GOT3 (cell line): ENCODE data around the gene DTWD2.
"Not testable (repeated sequence)": the region's sequence is repeated elsewhere in the genome, so short reads cannot be mapped to it uniquely, and the experiment has no call there.

Experiments used
- DNase-seq: peaks from one replicate; lab custom pipeline; 2025; ENCODE audit warnings: mixed read lengths; lab: John Stamatoyannopoulos, UW

The DTWD2 gene, protein sequence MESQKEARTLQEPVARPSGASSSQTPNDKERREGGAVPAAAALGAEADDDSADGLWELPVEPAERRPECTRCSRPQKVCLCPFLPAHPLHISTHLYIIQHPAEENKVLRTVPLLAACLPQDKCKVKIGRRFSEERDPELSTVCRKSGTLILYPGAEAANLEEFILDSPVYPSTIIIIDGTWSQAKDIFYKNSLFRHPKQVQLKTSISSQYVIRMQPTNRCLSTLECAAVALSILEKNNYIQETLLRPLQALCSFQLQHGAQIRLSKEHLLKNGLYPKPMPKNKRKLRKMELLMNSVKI

DNA sequence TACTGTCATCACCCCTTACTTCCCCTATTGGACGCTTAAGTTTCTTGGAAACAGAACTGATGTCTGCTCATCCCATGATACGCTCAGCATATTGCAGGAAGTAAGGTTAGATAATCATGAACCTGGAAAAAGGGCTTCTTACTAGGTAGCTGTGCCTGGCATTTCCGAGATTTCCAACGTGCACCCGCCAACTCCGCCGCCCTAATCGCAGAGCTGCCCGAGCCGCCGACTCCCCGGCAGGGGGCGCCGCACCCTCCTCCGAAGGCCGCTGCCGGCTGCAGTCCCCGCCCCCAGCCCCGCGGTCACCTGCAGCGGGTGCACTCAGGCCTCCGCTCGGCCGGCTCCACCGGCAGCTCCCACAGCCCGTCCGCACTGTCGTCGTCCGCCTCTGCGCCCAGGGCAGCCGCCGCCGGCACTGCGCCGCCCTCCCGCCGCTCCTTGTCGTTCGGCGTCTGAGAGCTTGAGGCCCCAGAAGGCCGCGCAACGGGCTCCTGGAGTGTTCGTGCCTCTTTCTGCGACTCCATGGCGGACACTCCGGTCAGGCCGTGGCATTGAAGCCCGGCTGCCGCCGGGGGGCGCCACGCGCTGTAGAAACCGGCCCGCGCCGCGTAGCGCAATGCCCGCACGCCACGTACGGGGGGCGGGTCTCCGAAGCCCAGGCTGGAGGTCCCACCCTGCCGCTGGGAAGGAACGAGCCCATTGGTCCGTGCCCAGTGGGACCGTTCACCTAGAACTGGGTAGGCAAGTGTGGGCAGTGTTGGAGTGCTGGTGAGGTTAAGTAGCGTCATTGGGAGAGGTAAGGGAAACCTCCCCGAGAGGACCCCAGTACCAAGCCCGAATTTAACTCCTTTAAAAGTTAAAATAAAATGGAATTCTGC lies at the start of gene DTWD2:
Gene DTWD2, minus strand, starts transcription at position 560 of the 878 bp plus-strand sequence. Its CDS starts 36 bp downstream, at position 524.
- peak; percentile 98 for DNase-seq

DNA sequence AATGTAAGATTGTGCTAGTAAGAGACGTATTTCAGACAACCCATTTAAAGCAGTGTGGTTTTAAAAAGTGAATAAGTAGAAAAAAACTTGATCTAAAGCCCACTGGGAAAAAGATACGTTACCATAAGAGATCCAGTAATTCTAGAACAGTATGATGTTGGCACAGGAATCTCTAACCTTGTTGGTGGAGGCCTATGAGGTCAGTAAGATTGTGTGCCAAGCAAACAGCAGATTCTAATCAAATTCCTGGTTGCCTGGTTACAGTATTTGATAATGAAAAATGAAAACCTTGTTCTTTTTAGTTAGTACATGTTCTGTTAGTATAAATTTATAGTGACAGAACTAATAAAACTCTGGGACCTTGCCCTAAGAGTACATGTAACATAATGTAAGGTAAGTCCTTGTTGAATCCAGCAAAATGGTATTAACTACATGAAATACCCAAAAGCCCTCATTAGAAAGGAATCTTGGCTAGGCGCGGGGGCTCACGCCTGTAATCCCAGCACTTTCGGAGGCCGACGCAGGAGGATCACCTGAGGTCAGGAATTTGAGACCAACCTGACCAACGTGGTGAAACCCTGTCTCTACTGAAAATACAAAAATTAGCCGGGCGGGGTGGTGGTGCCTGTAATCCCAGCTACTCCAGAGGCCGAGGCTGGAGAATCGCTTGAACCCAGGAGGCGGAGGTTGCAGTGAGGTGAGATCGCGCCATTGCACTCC lies 49.3 kb upstream of the DTWD2 start:
- DNase-seq = no peak

DNA sequence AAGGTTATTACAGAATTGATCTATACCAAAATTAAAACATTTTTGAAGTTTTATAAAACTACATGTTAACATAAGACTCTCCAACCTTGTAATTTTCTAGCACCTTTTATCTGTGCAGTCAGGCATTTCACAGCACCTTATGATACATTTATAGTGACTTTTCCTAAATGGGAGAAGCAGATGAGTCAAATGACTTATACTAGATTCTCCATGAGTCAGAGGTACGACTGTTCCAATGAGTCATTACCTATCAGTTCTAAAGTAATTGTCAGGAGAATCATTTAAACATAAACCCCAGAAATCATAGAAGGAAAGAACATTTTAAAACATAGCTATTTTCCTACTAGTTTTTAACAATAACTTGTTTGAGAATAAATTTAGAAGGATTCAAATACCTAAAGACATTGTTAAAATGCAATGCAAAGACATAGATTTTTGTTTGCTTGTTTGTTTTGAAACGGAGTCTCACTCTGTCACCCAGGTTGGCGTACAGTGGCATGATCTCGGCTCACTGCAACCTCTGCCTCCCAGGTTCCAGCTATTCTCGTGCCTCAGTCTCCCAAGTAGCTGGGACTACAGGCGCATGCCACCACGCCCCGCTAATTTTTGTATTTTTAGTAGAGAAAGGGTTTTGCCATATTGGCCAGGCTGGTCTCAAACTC lies 47.9 kb upstream of the DTWD2 start:
- no peak for DNase-seq

DNA sequence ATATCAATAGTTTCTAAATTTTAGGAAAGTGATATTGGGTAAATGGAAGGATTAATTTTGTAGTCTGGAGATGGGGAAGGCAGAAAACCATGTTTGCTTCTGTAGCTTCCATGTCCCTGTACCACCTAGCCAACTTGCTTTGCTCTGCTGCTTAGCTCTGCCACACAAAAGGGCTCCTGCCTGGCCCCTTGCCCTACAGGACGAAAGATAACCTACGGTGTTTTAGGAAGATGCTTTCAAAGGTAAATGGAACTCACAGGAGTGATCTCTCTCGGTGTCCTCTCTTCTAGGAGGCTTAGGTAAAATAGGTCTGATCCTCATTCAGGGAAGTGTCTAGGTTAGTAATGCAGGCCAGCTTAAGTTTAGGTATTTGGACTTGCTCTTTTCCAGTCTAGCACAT lies 44.8 kb upstream of the DTWD2 start:
- no peak for DNase-seq

DNA sequence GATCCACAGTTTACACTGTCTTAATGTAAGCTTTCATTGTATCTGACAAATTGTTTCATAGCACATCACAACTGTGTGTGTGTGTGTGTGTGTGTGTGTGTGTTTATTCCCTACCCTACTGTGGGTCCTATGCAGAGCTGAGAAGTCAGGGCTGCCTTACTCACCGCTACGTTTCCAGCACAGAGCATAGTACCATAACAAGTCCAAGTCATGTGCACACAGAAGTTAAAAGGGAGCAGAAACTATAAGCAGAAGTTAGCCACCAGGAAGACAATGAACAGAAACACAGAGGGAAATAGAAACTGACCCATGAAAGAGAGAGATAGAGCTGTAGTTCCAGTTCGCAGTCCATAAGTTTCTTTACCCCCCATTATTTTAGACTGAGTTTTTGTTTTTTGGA lies 44.3 kb upstream of the DTWD2 start:
- DNase-seq = no peak

DNA sequence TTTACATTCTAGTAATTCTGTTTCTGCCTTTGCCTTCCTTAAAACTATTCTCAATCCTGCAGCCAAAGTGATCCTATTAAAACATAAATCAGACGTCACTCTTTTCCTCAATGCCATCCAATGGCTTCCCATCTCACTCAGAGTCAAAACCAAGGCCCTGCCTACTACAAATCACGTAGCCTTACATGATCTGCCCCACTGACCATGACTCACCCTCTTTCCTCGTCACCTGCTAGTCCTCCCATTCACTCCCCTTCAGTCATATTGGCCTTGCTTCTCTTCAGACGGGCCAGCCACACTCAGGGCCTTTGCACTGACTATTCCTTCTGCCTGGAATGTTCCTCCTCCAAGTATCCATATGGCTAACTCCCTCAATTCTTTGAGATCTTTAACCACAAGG lies 43.6 kb upstream of the DTWD2 start:
- DNase-seq = no peak

DNA sequence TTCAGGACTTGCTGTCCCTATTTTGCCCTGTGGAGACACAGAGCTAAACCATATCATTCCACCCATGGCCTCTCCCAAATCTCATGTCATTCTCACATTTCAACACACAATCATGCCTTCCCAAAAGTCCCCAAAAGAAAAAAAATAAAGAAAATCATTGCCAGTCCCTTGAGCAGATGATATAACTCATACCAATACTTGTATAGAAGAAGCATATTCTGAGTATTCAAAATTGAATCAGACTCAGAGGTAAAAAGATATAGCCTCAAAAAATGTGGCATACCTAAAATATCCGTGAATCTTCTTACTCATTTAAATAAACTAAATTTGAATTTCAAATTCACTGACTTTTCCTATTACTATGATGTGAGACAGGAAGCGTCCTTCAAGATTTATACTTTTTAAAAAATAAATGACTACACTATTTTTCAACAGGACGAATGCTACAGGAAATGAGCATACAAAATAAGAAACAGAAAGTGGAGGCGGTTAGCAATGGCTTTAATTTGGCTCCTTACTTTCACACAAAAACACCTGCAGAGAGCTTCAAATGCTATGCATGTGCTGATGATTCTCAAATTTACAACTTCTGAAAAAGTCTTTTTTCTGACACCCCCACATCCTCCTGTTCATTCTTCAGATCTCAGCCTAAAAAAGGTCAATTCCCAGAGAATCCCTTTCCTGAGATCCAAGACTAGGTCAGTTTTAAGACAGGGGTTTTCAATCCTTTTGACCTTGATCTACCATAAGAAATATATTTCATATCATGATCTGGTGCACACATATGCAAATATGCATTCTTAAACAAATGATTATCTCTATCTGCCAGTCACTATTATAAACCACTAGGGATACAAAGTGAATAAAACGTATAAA lies 42.9 kb upstream of the DTWD2 start:
- DNase-seq = no peak

DNA sequence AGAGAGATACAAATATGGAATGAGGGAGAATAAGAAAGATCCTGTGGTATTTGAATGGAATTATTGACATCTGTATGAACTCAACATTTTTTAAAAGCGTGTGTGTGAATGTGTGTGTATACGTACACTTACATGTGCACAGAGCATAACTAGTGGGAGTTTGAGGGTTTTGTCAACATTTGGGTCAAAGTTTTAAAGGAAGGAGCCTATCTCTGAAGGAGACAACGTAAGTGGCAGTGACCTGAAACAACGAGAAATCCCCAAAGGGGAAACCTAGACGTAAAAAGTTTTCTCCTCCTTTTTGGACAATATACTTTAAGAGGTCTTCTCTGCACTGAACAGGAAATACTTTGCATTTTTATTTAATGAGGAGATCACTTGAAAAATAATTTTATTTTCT lies 40.2 kb upstream of the DTWD2 start:
- DNase-seq = no peak

DNA sequence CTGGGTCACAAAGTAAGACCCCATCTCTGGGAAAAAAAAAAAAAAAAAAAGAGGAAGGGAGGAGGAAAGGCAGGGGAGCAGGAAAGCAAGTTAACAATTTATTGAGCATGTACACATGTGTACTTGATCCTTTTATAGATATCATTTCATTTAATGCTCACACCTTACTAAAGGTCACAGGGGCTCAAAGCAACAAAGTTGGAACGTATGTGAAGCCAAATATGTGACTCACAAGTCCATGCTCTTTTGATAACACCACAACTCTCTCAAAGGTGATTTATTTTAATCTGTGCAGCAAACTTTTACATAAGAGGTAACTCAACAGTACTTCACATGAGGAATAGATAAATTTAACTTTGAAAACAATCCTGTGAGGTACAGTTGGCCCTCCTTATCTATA lies 34.4 kb upstream of the DTWD2 start:
- DNase-seq = no peak

DNA sequence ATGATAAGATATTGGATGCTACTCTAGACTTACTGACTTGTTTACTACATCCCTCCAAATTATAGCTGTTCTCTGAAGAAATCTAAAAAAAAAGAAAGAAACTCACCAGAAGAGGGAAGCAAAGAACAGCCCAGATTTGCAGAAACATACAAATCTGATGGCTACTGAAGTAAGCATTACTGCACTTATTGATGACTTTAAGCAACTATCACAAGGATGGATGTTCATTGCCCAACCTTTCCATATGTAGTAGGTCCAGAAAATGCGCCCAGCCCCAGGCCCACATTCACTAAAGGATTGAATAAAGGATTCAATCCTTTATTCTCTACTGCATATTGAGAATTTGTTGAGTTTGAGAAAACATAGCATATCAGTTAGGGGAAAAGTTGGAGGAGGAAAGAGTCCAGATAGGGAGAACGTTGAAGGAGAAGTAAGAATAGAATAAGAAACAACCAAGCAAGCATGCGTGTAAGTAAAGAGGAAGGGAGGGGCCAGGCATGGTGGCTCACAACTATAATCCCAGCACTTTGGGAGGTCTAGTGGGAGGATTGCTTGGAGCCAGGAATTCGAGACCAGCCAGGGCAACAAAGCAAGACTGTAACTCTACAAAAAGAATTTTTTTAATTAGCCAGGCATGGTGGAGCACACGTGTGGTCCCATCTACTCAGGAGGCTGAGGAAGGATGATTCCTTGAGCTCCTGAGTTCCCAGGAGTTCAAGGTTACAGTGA lies 33.8 kb upstream of the DTWD2 start:
- no peak for DNase-seq

DNA sequence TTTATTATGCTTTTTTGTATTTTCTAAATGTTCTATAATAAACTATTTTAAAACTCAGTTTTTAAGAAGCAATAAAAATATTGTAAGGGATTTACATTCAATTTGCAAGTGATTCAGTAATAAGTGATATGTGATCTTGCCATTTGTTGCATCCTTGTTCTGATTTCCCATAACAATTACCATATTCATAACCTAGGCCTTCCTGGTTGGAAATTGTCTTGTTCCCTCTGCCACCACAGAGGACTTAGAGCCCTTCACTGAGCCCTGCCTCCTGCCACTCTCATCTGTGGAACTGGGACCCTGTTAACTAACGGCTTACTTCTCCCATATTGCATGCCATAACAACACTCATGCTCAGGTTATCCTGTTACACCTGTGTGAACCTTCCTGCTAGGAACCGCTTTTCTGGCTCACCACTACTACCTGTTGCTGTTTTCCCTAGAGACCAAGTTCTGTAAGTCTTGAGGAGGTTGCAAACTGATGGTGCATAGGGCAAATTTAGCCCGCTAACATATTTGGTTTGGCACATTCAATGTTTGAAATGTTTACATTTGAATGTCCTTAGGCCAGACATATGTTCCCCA lies 32.9 kb upstream of the DTWD2 start:
- DNase-seq = no peak

DNA sequence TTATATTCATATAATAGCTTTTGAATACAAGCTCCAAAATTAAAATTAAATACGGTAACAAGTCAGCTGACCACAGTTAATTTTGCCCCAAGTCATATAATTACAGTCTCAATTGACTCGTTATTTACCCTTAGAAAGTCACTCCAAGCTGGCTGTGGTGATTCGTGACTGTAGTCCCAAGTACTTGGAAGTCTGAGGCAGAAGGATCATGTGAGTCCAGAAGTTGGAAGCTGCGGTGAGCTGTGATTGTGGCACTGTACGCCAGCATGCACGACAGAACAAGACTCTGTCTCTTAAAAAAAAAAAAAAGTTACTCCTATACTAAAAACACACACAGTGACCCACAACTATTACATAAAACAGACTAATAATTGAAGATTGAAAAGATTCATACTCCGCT lies 31.6 kb upstream of the DTWD2 start:
- no peak for DNase-seq

DNA sequence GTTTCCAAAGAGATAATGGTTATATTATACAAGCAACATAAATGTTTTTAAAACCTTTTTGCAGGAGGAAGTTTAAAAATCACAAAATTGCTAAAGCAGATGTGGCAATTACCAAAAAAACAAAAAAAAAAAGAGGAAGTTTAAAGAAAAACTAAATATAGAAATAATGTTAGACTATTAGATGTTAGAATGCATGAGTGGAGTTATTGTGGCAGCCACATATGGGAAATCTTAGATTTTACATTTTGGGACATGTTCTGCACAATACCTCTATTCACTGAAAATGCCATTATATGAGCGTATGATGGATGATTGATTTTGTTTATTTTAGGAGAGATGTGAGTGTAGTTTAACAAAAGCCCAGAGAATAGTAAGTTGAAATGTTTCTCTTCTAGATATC lies 31.2 kb upstream of the DTWD2 start:
- DNase-seq = no peak

DNA sequence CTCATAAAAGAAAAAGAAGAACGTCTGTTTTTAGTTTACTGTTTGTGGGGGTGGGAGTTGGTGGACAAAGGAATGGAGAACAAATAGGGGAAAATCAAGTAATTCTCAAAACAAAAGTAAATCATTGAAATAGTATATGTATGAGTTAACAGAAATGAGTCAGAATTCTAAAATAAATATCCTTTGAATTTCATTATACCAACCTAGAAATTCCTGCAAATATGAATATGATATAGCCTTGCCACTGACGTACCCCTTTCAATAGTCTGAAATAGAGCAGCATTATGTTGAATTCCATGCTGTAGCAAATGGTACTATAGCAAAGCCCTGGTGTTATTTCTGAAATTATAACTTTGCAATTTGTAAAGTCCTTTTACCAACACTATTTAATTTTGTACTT lies 29.6 kb upstream of the DTWD2 start:
- no peak for DNase-seq

DNA sequence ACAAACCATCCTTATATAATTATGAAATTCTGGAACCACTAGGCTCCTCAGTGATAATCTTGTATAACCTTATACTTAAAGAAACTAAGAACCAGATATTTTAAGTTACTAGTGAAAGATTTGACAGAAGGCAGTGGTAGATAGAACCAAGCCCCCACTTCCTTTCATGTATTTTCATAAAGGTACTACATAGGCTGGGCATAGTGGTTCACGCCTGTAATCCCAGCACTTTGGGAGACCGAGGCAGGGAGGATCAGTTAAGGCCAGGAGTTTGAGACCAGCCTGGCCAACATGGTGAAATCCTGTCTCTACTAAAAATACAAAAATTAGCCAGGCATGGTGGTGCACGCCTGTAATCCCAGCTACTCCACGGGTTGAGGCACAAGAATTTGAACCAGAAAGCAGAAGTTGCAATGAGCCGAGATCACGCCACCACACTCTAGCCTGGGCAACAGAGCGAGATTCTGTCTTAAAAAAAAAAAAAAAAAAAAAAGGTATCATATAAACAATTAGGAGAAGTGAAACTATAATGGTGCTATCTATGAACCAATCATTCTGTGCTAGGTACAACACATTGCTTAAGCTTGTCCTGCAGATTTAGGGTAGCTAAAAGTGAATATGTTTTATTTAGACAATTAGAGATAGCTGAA lies 27.9 kb upstream of the DTWD2 start:
- no peak for DNase-seq

DNA sequence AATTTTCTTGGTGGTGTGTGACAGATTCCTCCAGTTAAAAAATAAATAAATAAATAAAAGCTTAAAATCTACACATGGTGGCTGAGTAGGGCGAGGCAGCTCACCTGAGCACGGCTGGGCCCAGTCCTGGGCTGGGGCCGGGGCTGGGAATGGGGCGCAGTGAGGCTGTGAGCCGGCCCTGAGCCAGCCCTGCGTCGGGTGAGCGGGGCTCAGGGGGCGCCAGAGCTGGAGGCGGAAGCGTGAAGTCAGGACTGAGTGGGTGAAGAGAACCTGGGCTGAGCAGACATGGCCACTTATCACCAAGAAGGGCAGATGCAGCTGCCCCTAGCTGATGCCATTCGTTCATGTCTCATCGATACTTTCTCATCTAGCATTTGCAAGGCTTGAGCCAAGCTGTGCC lies 22.8 kb upstream of the DTWD2 start:
- DNase-seq = no peak

DNA sequence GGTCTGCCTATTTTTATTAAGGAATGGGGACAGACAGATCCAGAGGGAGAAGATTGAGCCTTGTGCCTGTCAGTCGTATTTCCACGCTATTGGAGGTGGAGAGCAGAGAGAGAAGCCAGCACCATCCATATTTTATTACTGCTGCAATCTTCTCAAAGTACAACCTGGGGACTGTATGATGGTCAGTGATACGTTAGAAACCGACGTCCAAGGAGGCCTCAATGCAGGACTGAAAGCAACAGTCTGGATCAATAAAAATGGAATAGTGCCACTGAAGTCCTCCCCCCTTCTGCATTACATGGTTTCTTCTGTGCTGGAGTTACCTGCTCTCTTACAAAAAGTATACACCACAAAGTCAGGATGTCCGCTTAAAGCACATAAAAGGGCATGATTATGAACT lies 21.9 kb upstream of the DTWD2 start:
- no peak for DNase-seq

DNA sequence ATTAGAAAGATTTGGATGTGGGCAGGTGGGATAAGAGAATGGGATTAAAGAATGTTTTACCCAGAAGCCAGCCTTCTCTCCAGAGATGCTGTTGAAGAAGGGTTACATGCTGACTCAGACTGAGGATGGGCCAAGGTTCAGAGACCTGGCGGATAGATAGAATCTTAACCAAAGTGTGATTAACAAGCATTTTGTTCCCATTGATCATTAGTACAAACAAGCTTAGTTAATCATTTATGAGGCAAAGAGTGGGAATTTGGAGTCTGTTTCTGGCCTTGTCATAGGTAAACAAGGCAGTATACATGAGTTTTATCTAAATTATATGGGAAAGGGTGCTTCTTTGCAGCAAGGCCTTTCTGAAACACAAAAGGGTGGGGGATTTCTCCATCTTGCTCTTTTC lies 20.8 kb upstream of the DTWD2 start:
- DNase-seq = no peak

DNA sequence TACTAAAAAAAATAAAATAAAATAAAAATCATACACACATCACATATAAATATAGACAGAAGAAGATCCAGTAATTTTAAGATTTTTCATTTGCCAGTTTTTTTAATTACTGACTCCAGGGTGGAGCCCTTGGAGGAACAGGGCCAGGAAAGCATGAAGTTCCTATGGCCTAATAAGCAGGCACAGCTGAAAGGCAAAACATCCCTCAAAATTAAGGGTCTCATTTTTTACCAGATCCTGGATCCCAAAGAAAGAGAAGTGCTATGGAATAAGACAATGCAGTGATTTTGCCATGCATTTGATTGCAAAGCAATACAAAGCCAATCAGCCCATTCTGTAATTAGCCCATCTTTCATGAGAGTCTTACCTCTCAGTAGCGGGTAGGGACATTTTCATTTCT lies 11.3 kb upstream of the DTWD2 start:
- DNase-seq = no peak

DNA sequence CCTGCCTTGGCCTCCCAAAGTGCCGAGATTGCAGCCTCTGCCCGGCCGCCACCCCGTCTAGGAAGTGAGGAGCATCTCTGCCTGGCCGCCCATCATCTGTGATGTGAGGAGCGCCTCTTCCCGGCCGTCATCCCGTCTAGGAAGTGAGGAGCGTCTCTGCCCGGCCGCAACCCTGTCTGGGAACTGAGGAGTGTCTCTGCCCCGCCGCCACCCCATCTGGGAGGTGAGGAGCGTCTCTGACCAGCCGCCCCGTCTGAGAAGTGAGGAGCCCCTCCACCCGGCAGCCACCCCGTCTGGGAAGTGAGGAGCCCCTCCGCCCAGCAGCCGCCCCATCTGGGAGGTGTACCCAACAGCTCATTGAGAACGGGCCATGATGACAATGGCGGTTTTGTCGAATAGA lies 10.5 kb upstream of the DTWD2 start:
- DNase-seq = not testable (repeated sequence)
